Measurements from ENCODE around the gene LGALSL.
A peak's percentile ranks its signal among the peaks of the same experiment; 100 is the strongest.

The LGALSL gene

GRCh38 chr2:64474121-64474571 lies 20.2 kb downstream of the LGALSL start:
- DNase-seq: no peak

- no peak for DNase-seq
Observed at GRCh38 chr2:64474636-64475035, 20.7 kb downstream of the LGALSL start.

GRCh38 chr2:64477037-64477436 lies 23.1 kb downstream of the LGALSL start:
- no peak for DNase-seq

- no peak for DNase-seq
Observed at GRCh38 chr2:64477979-64478378, 24.0 kb downstream of the LGALSL start.

GRCh38 chr2:64478502-64479230 lies 24.7 kb downstream of the LGALSL start:
- no peak for DNase-seq

GRCh38 chr2:64479259-64480117 lies 25.5 kb downstream of the LGALSL start:
- no peak for DNase-seq

GRCh38 chr2:64481665-64482064 lies 27.7 kb downstream of the LGALSL start:
- no peak for DNase-seq

GRCh38 chr2:64482243-64482642 lies 28.3 kb downstream of the LGALSL start:
- DNase-seq: no peak

- DNase-seq: no peak
Observed at GRCh38 chr2:64482765-64483504, 29.0 kb downstream of the LGALSL start.

- DNase-seq: no peak
Observed at GRCh38 chr2:64485331-64485730, 31.4 kb downstream of the LGALSL start.

- no peak for DNase-seq
Observed at GRCh38 chr2:64485961-64486360, 32.0 kb downstream of the LGALSL start.

GRCh38 chr2:64487256-64488049 lies 33.5 kb downstream of the LGALSL start:
- DNase-seq: no peak

GRCh38 chr2:64488050-64488974 lies 34.4 kb downstream of the LGALSL start:
- peak; percentile 63 to 75 for DNase-seq

- no peak for DNase-seq
Observed at GRCh38 chr2:64489081-64489751, 35.3 kb downstream of the LGALSL start.

- DNase-seq: no peak
Observed at GRCh38 chr2:64491426-64491825, 37.5 kb downstream of the LGALSL start.

- no peak for DNase-seq
Observed at GRCh38 chr2:64492272-64492671, 38.3 kb downstream of the LGALSL start.

GRCh38 chr2:64492821-64493220 lies 38.9 kb downstream of the LGALSL start:
- DNase-seq: no peak

GRCh38 chr2:64493788-64494187 lies 39.8 kb downstream of the LGALSL start:
- DNase-seq: no peak

GRCh38 chr2:64498438-64498837 lies 44.5 kb downstream of the LGALSL start:
- no peak for DNase-seq

GRCh38 chr2:64500549-64500948 lies 46.6 kb downstream of the LGALSL start:
- DNase-seq: no peak

- DNase-seq: no peak
Observed at GRCh38 chr2:64501946-64502345, 48.0 kb downstream of the LGALSL start.

Data from CD4-positive, alpha-beta T cell treated with Interleukin-1 beta for 1 hour (primary cell).